HG03521 (cell line): ENCODE measurements around the gene IGFBP4.

Experiments used
- ATAC-seq: cut with Tn5 transposase; IDR thresholded peaks from one replicate; pipeline ENCODE4 v1.9.1; 2021; ENCODE audit warnings: mild to moderate bottlenecking, moderate library complexity; ENCODE audit not compliant: unreplicated experiment

Gene IGFBP4

GRCh38 chr17:40454613-40454995, 11.4 kb downstream of the IGFBP4 start:
- no peak for ATAC-seq

DNA sequence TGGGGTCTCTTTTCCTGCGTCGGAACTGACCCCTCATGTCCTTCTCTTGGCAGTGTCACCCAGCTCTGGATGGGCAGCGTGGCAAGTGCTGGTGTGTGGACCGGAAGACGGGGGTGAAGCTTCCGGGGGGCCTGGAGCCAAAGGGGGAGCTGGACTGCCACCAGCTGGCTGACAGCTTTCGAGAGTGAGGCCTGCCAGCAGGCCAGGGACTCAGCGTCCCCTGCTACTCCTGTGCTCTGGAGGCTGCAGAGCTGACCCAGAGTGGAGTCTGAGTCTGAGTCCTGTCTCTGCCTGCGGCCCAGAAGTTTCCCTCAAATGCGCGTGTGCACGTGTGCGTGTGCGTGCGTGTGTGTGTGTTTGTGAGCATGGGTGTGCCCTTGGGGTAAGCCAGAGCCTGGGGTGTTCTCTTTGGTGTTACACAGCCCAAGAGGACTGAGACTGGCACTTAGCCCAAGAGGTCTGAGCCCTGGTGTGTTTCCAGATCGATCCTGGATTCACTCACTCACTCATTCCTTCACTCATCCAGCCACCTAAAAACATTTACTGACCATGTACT, 13.2 kb downstream of the IGFBP4 start:
- ATAC-seq: no peak

DNA sequence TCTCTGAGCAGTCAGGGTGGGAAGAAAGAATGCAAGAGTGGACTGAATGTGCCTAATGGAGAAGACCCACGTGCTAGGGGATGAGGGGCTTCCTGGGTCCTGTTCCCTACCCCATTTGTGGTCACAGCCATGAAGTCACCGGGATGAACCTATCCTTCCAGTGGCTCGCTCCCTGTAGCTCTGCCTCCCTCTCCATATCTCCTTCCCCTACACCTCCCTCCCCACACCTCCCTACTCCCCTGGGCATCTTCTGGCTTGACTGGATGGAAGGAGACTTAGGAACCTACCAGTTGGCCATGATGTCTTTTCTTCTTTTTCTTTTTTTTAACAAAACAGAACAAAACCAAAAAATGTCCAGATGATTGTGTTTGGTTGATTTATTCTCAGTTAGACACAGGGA, 14.1 kb downstream of the IGFBP4 start:
- ATAC-seq: no peak

GRCh38 chr17:40457964-40458791, 14.9 kb downstream of the IGFBP4 start:
- ATAC-seq: no peak

GRCh38 chr17:40458851-40459482, 15.7 kb downstream of the IGFBP4 start:
- no peak for ATAC-seq

GRCh38 chr17:40459636-40460603, 16.7 kb downstream of the IGFBP4 start:
- ATAC-seq: no peak

GRCh38 chr17:40460604-40460967, 17.3 kb downstream of the IGFBP4 start:
- ATAC-seq: no peak

- ATAC-seq: no peak
Measured at GRCh38 chr17:40460968-40461731, 17.9 kb downstream of the IGFBP4 start.

- no peak for ATAC-seq
Measured at GRCh38 chr17:40461732-40462342, 18.6 kb downstream of the IGFBP4 start.

GRCh38 chr17:40462343-40463121, 19.3 kb downstream of the IGFBP4 start:
- ATAC-seq: no peak

DNA sequence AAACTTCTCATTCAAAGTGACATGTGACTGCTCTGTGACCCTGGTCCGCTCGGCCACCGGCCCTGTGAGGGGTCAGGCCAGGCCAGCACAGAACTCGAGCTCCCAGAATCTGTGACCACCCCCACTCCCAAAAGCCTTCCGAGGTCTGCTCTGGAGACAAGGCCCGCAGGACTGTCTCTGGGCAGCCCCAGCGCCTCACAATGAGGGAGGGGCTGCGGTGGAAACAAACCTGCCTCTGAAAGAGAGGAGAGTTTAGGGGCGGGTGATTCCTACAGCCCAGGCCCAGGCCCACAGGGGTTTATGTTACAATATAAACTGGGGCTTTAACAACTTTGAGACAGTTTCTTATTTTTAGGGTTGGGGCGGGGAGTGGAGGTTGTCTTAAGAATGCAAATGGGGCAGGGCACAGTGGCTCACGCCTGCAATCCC, 19.9 kb downstream of the IGFBP4 start:
- ATAC-seq: no peak

GRCh38 chr17:40464392-40464855, 21.2 kb downstream of the IGFBP4 start:
- ATAC-seq: no peak

- ATAC-seq: no peak
Measured at GRCh38 chr17:40466298-40466971, 23.2 kb downstream of the IGFBP4 start.

- no peak for ATAC-seq
Measured at GRCh38 chr17:40467281-40467867, 24.1 kb downstream of the IGFBP4 start.

DNA sequence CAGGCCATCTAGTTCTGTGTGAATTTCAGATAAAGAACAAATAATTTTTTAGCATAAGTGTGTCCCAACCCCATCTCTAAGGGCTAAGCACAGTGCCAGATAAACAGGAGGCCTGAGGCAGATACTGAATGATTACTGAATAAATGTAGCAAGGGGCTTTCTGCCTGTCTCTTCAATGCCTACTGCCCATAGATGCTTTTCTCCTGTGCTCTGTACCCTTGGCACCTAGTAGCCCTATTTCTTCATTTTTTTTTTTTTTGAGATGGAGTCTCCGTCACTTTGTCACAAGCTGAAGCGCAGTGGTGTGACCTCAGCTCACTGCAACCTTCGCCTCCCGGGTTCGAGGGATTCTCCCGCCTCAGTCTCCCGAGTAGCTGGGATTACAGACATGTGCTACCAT, 25.3 kb downstream of the IGFBP4 start:
- ATAC-seq: no peak

DNA sequence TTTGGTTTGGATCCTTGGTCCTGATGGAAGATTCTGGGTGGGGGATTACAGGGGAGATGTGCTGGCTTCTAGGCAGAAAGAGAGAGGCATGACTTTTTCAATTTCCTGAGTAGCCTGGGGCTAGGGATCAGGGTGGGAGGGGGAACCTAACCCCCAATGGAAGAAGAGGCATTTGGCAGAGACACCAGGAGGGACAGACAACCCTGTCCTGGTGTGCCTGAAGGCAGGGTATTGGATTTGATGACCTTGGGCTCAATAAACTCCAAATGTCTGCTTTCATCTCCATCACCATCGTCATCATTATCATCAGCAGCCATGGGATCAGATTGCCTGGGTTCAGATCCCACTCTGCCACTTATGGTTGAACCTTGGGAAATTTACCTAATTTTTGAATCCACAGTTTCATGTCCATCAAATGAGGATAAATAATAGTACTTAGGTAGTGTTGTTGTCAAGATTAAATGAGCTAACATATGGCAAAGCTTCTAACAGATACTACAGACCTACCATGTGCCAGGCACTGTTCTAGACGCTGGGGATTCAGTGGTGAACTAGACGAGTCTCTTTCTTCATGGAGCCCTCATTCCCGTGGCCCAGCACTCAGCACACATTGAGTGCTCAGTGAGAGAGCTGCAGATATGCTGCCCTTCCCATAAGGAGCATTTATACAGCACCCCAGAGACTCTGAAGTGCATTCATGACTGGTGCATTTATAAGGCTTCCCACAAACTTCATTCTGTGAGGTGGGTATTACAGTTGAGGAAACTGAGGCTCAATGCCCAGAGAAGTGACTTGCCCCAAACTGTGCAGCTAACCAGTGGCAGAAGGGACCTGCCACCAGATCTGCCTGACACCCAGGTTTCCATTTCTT, 26.8 kb downstream of the IGFBP4 start:
- no peak for ATAC-seq
